NCI-H2196 (cell line): Measurements from ENCODE around the gene CMTM8.

Source experiments
- DNase-seq: peaks from one replicate; lab custom pipeline; 2025; ENCODE audit not compliant: unreplicated experiment; lab: John Stamatoyannopoulos, UW

Gene CMTM8

DNA sequence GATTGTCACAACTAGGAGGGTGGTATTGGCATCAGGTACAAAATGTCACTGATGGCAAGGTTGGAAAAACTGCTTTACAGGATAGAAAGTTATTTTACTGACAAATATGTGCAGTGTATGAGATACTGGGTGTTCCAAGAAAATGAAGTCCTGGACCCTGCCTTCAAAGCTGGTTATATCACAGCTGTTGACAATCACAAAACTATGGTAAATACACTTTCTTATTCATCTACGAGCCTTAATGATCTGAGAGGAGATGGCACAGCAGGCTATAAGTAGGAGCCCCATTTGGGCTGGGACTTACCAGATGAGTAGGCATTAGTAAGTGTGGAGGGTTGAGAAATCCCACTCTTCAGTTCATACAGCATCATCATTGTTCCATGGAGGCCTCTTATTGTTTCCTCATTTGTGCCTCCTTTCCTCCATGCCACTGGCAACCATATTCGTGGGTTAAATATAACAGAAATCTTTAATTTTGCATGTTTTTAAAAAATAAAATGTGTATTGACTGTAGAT is 66.9 kb downstream of the CMTM8 start:
- no peak for DNase-seq

DNA sequence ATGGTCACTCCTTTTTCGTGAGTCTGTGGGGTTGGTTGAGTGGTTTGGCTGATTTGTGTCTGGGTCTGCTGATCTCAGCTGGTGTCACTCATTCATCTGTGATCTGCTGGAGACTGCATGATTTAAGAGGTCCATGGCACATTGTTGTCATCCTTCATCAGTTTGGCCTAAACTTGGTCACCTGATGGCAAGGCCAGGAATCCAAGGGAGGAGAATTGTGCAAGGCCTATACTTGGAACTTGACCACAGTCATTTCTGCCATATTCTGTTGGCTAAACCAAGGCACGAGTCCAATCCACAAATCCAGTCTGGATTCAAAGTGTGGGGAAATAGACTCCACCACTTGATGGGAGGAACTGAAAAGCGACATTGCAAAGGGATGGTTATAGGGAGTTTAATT is 67.6 kb downstream of the CMTM8 start:
- DNase-seq, result no peak

DNA sequence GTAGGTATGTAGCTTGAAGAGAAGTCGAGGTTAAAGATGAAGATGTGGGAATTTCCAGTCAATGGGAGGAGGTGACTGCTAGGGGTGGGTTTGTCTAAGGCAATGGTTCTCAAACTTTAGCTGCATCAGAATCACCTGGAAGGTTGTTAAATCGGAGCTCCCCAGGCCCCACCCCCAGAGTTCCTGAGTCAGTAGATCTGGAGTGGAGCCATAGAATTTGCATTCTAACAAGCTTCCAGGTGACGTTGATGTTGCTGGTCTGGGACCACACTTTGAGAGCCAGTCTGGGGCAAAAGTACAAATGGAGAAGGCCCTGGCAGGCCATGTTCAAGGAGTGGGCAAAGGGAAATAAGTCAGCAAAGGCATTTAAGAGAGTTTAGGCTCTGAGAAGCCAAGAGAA is 69.1 kb downstream of the CMTM8 start:
- DNase-seq, result no peak

DNA sequence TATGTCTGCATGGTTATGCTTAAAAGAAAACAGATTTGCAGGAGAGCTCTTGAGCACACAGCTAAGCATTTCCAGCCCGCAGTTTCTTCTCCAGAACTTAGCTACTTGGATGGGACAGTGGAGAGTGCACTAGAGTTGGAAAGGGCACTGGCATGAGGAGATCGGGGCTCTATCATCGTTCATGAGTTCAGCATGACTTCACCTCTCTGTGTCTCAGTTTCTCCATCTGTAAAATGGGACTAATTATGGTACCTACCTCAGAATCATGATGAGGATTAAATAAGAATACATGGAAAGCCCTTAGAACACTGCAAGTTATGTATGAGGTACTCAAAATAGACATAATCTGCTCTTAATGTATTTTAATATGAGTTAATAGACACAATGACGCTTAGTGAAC is 69.9 kb downstream of the CMTM8 start:
- no peak for DNase-seq

DNA sequence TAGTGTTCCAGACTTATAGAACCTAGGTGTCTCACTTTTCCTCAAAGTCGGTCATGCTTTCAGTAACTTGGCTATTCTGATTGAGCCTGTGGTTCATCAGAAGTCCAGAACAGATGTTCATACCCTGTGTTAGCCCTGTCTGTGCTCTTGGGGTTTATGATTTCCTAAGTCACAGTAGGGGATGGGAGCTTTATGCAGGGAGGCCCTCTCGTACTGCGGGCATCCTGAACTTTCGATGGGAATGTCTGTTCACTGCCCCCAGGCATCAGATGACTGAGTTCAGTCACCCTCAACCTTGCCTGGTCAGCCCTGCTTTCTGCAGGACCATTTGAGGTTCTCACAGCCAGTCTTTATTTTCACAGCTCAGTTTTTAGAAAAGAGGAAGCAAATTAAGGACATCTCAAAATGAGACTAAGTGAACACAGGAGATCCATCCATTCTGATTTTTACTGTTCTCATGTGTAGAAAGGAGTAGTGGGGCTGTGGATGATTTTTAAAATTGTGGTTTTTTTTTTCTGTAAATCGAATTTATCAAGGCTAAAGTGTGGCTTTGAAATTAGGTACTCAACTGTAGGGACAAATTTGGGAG is 71.3 kb downstream of the CMTM8 start:
- no peak for DNase-seq

DNA sequence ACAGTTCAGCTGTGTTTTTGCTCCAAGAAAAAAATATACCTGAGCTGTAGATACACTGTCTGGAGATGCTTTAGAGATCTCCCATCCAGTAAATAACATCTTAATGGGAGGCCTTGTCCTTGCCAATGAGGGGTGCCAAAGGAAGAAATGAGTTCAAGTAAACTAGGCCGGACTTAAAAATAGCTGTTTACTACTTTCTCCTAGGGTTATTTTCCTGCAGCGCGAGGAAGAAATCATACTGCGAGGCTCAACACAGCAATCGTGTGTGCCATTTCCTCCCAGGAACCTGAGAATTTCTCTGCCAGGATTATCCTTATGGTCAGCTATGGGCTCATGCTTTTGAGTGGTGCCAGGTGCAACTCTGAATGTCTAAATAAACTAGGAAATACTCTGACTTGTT is 71.9 kb downstream of the CMTM8 start:
- DNase-seq, result no peak

DNA sequence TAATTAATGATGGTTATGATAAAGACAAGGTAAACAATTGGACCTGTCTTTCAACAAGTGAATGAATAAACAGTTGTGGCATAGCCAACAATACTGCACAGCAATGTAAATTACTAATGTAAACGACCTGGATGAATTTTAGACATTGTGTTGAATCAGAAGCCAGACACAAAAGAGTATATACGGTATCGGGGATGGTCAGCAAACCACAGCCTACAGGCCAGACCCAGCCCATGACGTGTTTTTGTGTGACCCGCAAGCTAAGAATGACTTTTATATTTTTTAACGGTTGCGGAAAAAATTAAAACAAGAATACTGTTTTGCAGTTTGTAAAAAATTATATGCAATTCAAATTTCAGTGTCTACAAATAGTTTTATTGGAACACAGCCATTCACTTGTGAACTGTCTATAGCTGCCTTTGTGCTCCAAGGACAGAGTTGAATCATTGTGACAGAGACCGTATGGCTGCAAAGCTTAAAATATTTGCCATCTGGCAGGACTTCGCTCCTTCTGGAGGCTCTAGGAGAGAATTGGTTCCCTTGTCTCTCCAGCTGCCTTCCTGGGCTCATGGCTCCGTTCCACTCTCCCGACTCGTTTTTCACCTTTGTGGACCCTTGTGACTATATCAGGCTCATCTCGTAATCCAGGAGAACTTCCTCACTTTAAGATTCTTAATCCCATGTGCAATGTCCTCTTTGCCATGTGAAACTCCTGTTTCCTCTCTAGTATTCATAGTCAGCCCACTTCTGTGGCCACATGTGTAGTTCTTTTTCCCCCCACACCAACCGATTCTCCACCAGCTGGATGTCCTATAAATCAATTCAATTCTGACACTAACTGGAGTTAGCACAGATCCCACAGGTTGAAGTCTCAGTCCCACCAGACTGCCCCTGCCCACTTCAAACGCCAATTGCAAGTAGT is 72.7 kb downstream of the CMTM8 start:
- DNase-seq, result no peak

DNA sequence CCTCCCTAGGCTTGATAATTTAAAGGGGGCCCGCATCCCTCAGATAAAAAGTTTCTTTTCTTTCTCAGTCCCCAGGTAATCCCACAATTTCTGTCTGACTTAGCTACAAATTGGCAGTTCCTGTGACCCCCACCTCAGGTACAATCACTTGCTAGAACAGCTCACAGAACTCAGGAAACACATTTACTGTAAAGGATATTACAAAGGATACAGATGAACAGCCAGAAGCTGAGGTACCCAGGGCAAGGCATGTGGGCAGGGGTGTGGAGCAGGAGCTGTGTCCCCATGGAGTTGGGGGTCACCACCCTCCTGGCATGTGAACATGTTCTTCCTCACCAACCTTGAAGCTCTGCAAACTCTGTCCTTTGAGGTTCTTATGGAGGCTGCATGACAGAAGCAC is 73.8 kb downstream of the CMTM8 start:
- DNase-seq, result no peak

DNA sequence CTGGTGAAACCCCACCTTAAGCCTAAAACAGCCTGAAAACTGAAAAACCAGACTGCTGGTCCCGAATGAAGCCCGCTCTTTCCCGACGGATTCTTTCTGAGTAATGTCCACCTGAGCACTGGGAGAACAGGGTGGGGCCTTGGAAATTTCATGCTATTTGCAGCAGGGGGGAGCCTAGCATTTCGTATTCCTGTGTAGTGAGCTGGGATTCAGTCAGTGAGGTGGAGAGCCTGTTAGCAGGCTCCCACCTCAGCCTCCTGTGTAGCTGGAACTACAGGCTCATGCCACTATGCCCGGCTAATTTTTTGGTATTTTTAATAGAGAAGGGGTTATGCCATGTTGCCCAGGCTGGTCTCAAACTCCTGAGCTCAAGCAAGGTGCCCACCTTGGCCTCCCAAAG is 74.7 kb downstream of the CMTM8 start:
- DNase-seq, result no peak

DNA sequence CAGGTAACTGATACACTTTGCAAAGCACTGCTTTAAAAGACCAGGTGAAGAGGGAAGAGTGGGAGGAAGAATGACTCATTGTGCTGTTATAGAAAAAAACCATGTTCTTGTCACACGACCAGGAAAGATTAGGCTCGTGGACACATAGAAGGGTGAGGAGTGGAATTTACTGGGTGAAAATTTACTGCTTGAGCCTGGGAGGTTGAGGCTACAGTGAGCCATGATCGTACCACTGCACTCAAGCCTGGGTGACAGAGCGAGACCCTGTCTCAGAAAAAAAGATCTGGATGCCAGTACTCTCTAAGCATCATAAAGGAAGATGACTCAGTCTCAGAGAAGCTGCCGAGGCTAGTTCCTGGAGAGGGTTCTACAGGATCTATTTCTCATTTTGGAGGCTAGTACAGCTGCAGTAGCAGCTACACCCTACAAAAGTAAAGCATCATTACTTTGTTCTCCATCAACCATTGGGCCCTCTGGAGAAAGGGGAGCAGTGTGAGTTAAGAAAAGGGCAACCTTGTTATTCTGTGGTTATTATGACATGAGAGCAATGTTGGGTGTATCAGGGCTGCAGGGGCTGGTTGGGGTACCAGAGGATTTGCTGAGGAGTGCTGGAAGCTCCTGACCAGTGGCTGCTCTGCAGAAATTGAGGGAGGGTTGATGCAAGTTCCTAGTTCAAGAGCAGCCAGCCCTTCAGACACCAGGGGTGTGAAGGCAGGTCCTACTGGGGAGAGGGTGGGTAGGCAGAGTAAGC is 75.4 kb downstream of the CMTM8 start:
- no peak for DNase-seq

- DNase-seq, result no peak
Observed at GRCh38 chr3:32315441-32315840, 77.0 kb downstream of the CMTM8 start.

DNA sequence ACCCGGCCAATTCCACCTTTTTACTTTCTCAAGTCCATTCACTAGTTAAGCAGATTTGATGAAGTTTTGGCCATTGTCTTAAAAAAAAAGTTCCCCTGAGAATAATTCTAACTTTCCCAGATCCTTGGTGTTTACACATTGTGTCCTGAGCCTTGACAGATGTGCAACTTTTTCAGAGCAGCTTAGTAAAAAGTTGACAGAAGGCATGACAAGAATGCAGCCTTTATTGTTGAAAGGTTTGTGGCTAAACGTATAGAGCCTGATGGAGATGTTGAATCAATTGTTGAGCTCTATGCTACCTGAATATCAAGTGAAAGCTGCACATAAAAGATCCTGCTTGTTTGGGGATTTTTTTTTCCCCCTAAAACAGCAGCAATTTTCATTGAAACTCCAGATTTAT is 77.8 kb downstream of the CMTM8 start:
- no peak for DNase-seq

DNA sequence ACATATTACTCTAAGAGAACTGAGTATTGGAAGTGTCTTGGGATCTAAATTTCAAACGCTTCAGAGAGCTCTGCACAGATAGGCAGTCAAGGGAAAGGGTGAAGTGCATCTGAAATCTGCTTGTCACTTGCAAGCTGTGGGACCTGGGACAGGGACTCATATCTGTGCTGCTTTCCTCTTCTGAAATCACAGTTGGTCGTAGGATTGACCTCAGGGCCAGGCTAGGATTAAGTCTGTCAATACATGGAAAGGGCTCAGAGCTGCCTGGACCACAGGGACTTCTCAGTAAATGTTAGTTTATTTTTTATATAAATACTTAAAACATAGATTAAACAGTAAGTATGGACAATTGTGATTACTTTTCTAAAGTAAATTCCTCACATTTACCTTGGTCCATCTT is 78.5 kb downstream of the CMTM8 start:
- no peak for DNase-seq

DNA sequence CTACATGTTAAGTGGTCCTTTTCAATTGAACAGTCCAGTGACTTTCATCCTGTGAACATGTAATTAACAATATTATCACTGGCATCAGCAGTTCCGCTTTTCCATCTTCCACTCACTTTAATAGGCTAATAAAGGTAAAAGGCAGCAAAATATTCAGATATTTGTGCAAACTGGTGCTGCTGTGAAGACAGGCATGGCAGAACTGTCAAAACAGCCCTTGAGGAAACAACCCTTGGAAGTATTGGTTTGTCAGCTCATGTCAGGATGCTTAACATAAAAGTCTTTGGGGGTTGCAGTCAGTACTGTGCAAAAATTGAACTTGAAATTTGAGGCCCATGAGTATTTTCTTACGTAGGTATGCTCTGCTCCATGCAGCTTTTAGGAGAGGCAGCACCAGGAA is 81.1 kb downstream of the CMTM8 start:
- no peak for DNase-seq

DNA sequence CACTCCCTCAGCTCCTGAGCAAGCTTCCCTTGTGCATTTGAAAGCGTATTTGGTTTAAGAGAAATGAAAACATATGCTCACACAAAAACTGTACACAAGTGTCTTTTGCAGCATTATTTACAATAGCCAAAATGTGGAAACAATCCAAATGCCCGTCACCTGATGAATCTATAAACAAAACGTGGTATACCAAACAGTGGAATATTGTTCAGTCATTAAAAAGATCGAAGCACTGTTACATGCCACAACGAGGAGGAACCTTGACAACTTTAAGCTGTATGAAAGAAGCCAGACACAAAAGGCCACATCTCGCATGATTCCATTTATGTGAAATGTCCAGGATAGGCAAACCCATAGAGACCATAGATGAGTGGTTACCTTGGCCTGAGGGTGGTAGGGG is 81.6 kb downstream of the CMTM8 start:
- DNase-seq, result no peak

DNA sequence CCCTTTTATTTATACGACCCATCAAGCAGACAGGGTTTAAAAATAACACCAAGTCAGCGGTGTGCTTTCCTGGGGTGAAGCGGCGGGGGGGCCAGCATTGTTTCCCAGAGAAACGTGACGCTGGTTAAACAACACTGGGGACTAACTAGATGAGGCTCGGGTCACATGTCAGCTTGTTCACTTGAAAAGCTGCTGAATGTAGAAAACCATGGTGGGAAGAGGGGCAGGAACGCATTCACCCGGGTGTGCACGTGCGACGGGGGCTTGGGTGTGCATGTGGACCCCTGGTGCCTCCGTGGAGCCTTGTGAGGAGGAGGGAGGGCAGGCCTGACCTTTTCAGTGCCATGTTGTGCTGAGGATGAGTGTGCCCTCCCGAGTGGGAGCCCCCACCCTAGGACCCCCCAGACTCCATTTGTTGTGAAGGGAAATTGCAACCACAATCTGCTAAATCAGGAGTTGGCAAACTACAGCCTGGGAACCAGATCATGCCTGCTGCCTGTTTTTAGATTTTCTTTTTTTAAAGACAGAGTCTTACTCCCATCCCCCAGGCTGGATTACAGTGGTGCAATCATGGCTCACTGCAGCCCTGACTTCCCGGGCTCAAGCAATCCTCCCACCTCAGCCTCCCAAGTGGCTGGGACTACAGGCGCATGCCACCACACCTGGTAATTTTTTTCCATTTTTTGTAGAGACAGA is 82.8 kb downstream of the CMTM8 start:
- no peak for DNase-seq

GRCh38 chr3:32322311-32322710 is 83.8 kb downstream of the CMTM8 start:
- no peak for DNase-seq

DNA sequence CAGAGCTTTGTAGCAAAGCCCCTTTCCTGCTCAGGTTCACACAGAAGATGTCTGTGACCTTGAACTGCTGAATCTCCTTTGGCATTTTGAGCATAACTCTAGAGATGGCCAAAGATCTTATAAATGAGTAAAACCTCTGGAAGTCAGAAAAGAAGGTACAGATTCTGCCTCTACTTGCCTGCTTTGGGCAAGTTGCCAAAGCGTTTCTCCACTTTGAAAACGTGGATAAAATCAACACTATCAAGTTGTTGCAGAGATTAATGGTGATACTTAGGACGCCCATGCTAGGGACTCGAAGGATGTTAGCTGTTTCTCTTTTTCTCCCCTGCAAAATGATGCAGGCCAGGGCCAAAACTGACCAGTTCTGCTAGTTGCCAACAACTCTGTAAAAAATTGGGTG is 85.1 kb downstream of the CMTM8 start:
- DNase-seq, result no peak

DNA sequence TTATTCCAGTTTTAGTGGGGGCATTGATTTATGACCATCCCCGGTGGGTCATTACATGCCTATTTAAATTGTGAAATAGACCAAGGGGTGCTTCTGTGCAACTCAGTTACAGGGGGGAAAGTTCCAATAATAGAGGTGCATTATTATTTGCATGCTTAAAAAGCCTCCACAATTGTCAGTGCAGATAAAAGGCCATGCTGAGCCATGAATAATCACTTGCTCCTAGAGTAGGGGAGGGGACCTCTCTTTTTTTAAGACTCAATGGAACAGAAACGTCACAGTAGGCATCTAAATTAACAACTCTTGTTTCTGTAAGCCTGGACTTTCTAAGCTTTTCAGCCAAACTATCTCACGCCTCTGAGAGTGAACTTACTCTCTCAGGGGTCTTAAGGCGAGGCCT is 86.7 kb downstream of the CMTM8 start:
- DNase-seq, result no peak

GRCh38 chr3:32325927-32326326 is 87.4 kb downstream of the CMTM8 start:
- peak; percentile 29 for DNase-seq

GRCh38 chr3:32326795-32327194 is 88.3 kb downstream of the CMTM8 start:
- DNase-seq, result no peak
